ENCODE results near the gene MARF1.

The MARF1 gene

DNA sequence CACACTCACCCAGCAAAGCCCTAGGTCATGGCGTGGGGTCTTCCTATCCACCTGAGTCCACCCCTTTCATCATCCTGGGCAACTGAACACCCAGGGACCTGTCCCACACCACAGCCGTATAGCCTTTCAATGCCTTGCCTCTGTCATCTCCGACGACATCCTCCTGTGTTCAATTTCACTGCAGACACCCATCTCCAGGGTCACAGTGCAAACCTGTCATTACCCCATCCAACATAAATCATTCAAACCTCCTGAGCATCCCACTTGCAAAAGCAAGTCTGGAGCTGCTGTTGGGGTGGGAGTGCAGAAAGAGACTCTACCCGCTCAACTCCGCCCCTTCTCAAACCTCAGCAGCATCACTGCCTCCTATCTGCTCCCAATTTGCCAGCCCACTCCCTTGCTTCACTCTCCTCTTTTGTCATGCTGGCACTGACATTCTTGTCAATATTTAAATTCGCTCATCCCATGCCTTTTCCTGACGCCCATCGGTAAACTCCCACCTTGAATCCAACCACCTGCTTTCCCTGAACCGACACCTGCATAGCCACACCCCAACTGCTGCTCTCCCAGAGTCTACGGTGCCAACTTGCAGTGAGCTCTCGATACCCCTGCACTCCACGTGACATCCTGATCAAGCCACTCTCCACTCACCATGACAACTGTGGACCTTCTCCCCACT lies 37.0 kb downstream of the MARF1 start:
- Mint-ChIP-seq H3K27ac (no peak overlapping the region), H3K4me1 (no peaks in the 10 kb centered on the region), H3K9me3 (no peaks in the 10 kb centered on the region), H3K4me3 (no peak overlapping the region), H3K36me3 (ENCODE audit: low read depth) (peaks cover 86% of the 10 kb centered on the region), H3K27me3 (ENCODE audit: low read depth) (no peaks in the 10 kb centered on the region)
- TF ChIP-seq, protein P1, sequence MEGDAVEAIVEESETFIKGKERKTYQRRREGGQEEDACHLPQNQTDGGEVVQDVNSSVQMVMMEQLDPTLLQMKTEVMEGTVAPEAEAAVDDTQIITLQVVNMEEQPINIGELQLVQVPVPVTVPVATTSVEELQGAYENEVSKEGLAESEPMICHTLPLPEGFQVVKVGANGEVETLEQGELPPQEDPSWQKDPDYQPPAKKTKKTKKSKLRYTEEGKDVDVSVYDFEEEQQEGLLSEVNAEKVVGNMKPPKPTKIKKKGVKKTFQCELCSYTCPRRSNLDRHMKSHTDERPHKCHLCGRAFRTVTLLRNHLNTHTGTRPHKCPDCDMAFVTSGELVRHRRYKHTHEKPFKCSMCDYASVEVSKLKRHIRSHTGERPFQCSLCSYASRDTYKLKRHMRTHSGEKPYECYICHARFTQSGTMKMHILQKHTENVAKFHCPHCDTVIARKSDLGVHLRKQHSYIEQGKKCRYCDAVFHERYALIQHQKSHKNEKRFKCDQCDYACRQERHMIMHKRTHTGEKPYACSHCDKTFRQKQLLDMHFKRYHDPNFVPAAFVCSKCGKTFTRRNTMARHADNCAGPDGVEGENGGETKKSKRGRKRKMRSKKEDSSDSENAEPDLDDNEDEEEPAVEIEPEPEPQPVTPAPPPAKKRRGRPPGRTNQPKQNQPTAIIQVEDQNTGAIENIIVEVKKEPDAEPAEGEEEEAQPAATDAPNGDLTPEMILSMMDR (IDR thresholded peaks at IDR 0.05; ENCODE audit: unreplicated experiment in 3 of 3) = no peak

DNA sequence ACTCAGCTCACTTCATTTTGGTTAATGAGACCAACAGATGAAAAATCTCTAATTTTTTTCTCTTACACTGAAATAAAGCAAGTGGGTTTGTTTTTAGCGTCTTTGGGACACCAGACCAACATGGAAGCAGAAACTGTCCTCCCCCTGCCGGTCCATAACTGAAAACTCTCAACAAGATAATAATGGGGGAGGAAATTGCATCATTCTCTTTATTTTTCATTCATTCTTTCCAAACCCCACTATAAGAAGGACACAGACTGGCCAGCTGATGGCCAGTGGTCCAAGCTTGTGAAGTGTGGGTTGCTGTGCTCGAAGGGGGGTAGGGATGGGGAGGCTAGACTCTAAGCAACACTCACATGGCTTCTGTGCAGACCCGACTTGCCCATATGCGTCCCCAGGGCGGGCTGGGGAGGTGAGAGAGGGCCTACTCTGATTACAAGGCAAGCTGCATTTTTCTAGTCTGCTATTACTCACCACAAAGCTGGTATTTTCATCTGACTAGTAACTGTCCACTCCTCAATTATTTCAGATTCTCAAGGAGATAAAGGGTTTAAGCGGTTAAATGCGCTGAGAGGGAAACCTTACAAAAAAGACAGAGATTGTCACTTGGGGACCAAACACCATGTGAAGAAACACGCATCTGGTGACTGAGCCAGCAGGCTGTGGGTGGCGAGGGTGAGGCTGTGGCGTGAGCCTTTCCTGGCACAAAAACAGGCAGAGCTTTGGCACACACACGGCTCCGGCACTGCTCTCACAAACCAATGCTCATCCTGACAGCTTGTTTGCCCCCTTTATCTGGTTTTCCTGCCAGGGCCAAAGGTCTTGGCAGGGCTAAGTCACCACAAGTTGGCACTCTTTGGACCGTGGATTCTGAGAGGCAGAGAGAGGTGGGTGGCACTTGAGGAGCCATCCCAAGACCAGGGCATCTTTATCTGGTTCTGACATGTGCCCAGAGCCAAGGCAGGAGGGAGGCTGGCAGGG lies 38.2 kb downstream of the MARF1 start:
- Mint-ChIP-seq H3K4me1 (no peaks in the 10 kb centered on the region), H3K4me3 (no peak overlapping the region), H3K36me3 (ENCODE audit: low read depth) (peaks cover 85% of the 10 kb centered on the region), H3K27me3 (ENCODE audit: low read depth) (no peaks in the 10 kb centered on the region), H3K9me3 (no peaks in the 10 kb centered on the region), H3K27ac (no peak overlapping the region)
- TF ChIP-seq, protein P1 (IDR thresholded peaks at IDR 0.05; ENCODE audit: unreplicated experiment in 3 of 3) = no peak

DNA sequence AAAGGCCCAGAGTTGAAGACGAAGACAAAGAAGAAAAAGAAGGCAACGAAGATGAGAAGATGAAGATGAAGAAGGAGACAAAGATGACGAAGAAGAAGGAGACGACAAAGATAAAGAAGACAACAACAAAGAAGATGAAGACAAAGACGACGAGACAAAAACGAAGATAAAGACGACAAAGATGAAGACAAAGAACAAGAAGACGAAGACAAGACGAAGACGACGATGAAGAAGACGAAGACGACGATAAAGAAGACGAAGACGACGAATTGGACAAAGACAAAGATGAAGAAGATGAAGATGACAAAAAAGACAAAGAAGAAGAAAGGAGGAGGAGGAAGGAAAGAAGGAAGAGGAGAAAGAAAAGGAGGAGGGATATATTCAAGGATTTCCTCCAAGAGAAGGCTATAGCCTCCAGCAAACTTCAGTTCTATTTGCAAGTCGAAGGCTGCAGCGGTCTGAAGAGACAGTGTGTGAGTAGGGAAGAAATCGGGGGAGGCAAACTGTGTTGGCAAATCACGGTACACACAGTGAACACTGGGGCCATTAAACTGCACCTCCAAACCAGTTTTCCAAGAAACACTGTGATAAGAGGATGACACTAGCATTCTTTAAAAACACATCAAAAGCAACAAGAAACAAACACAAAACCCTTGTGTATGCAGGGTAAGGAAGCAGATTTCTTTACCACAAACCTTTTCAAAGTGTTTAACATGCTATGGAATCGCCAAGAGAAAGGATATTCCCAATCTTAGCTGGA lies 40.5 kb downstream of the MARF1 start:
- Mint-ChIP-seq H3K9me3 (no peaks in the 10 kb centered on the region), H3K27ac (no peak overlapping the region), H3K4me1 (no peaks in the 10 kb centered on the region), H3K27me3 (ENCODE audit: low read depth) (no peaks in the 10 kb centered on the region), H3K36me3 (ENCODE audit: low read depth) (peaks cover 80% of the 10 kb centered on the region), H3K4me3 (no peak overlapping the region)
- TF ChIP-seq, protein P1 (IDR thresholded peaks at IDR 0.05; ENCODE audit: unreplicated experiment in 3 of 3) = no peak

DNA sequence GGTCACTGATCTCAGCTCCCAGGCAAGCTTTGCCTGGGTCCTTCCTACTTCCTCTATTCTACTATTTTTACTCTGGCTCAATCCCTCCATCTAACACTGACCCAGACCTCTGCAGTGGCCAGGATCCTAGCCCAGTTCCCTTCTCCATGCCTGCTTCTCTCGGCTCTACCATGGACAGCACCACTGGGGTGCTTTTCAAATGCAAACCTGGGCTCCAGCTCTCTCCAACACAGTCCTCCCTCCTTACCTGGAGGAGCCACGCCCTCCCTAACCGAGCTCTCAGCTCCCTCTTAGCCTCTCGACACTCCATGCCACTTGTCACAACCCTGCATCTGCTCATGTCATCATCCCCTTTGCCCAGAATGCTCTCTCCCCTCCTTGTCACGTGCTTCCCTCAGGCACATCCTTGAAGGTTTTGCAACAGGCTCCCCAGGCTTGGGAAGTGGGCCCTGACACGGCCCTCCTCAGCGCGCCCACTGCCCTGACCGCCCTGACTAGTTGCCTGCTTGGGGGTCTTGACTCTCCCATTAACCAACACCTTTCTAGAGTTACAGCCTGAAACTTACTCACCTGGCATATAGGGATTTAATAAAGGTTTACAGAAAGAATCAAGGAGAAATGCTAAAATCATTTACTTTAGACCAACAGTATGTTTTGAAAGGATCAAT lies 41.6 kb downstream of the MARF1 start:
- Mint-ChIP-seq H3K36me3 (ENCODE audit: low read depth) (peaks cover 84% of the 10 kb centered on the region), H3K4me1 (no peaks in the 10 kb centered on the region), H3K27ac (no peak overlapping the region), H3K4me3 (no peak overlapping the region), H3K27me3 (ENCODE audit: low read depth) (no peaks in the 10 kb centered on the region), H3K9me3 (no peaks in the 10 kb centered on the region)
- TF ChIP-seq, protein P1 (IDR thresholded peaks at IDR 0.05; ENCODE audit: unreplicated experiment in 3 of 3) = no peak

DNA sequence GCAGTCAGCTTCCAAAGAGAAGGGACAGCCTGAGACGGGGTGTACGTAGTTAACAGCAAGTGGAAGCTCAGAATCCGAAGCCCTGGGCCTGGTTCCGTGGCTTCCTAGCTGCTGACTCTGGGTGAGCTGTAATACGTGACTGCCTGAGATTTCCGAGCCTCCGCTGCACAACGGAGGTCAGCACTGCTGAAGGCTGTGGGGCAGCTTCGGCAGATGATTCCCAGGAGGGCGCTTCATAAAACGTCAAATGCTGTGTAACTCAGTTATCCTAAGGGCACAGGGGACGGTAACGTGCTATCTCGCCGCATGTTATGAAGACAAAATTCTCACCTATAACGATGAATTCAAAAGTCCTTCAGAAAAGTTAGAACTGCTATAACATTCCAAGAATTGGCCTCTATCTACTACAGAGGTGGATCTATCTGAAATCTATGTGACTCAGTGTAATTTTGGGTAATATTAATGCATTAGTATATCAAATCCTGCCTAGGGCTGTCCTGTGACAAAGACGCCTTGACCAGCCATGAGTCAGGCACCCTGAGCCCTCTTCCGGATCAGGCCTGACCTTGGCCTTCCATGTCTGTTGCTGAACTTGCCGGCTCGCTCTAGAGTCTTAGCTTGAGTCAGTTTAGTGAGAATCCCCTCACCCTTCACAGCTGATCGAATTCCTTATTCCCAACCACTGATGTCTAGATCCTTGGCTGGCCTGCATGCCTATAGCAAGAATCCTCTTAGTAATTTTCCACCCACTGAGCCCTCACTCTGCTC lies 43.5 kb downstream of the MARF1 start:
- no peak overlapping the region for H3K27ac Mint-ChIP-seq
- H3K4me1 Mint-ChIP-seq = no peaks in the 10 kb centered on the region
- TF ChIP-seq, protein P1 (IDR thresholded peaks at IDR 0.05; ENCODE audit: unreplicated experiment in 3 of 3) = no peak
- H3K36me3 Mint-ChIP-seq (ENCODE audit: low read depth) = peaks cover 88% of the 10 kb centered on the region
- no peaks in the 10 kb centered on the region for H3K27me3 Mint-ChIP-seq (ENCODE audit: low read depth)
- no peak overlapping the region for H3K4me3 Mint-ChIP-seq
- H3K9me3 Mint-ChIP-seq = no peaks in the 10 kb centered on the region
